Activated CD4-positive, alpha-beta T cell treated with anti-CD3 and anti-CD28 coated beads for 36 hours (primary cell): Measurements from ENCODE around the gene TIAM2. TPM values are rescaled to one million over a fixed set of nuclear protein-coding genes. Genes with fewer than 3 reads are reported as not detected.

Source experiments
- ATAC-seq: fragments of 200-7000 bp; cut with Tn5 transposase; one replicate; pipeline ENCODE4 v1.10.0; 2021; ENCODE audit warnings: mild to moderate bottlenecking, moderate library complexity
- CTCF ChIA-PET: fragments of 350-600 bp; sonication (Branson Sonifier 250); formaldehyde crosslinking; loops from one replicate; lab custom pipeline; 2021; ENCODE audit warnings: antibody characterized with exemption; lab: Charles Lee
- POLR2A ChIA-PET: fragments of 350-600 bp; sonication (Branson Sonifier 250); formaldehyde crosslinking; loops from one replicate; lab custom pipeline; 2021; ENCODE audit warnings: antibody characterized with exemption, inconsistent platforms; lab: Charles Lee
- DNase-seq: peaks from one replicate; pipeline ENCODE4 v3.0.0-alpha.2; 2020
- H3K27ac Mint-ChIP-seq: one replicate; pipeline ENCODE4 v1.8.0; 2021; ENCODE audit warnings: mixed read lengths
- H3K27me3 Mint-ChIP-seq: one replicate; pipeline ENCODE4 v1.8.0; 2021; ENCODE audit warnings: mixed read lengths
- H3K36me3 Mint-ChIP-seq: one replicate; pipeline ENCODE4 v1.8.0; 2021; ENCODE audit warnings: low read depth, mixed read lengths
- H3K4me1 Mint-ChIP-seq: one replicate; pipeline ENCODE4 v1.8.0; 2021; ENCODE audit warnings: mixed read lengths
- H3K4me3 Mint-ChIP-seq: one replicate; pipeline ENCODE4 v1.8.0; 2021; ENCODE audit warnings: mild to moderate bottlenecking, moderate library complexity, mixed read lengths
- H3K9me3 Mint-ChIP-seq: one replicate; pipeline ENCODE4 v1.8.0; 2021; ENCODE audit warnings: low read depth, mixed read lengths
- intact Hi-C, 2 experiments: fragments of 100-400 bp; cut with DNase I in 1 of 2; cut with micrococcal nuclease in 1 of 2; formaldehyde crosslinking; loops; one replicate each; pipeline versions ENCODE4 v1.14.2 to v1.15.1; 2022 to 2024; cut with DNase I, micrococcal nuclease
- total RNA-seq, 2 experiments: library from RNA; stranded (reverse); gene quantifications; one replicate each; pipeline ENCODE4 v1.2.3, GENCODE V29; 2021

The TIAM2 gene
- total RNA-seq, 2 experiments from 2014 or later = 10.4 to 12.0 TPM

- Mint-ChIP-seq H3K36me3 (peaks cover 28% of the 10 kb centered on the region), H3K4me1 (peaks cover 77% of the 10 kb centered on the region), H3K27me3 (peaks cover 3% of the 10 kb centered on the region), H3K27ac (peak overlapping the region; percentile 83), H3K4me3 (no peak overlapping the region), H3K9me3 (peaks cover 14% of the 10 kb centered on the region)
- no peak for DNase-seq
- ATAC-seq = no peak
- intact Hi-C loops = loop anchor here (1.0 to 10.0 kb wide), 4 partner anchors 41 to 912 kb away; partner anchors contain the start of gene IPCEF1 (in 1 of the 2)
- ChIA-PET CTCF (interaction anchor here (1.7 to 2.8 kb wide), 3 partner anchors 14 to 34 kb away, joined by 5 to 18 read pairs (median 5); no protein-coding TSS in a partner anchor), POLR2A (no interaction called here)
Measured at GRCh38 chr6:155157101-155157500, 162.0 kb downstream of the TIAM2 start.

GRCh38 chr6:155158030-155158843, 163.1 kb downstream of the TIAM2 start:
- CTCF ChIA-PET = interaction anchor here (0.6 to 2.8 kb wide), 9 partner anchors 10 to 289 kb away, joined by 3 to 18 read pairs (median 4); no protein-coding TSS in a partner anchor
- Mint-ChIP-seq H3K27ac (peak overlapping the region; percentile 83), H3K4me1 (peaks cover 66% of the 10 kb centered on the region), H3K9me3 (peaks cover 14% of the 10 kb centered on the region), H3K4me3 (peak overlapping the region; percentile 26), H3K36me3 (peaks cover 27% of the 10 kb centered on the region), H3K27me3 (peaks cover 3% of the 10 kb centered on the region)
- peak; percentile 16 for ATAC-seq
- intact Hi-C loops = loop anchor here (1.0 to 10.0 kb wide), 4 partner anchors 13 to 913 kb away; partner anchors contain the start of gene IPCEF1 (in 1 of the 2)
- POLR2A ChIA-PET = interaction anchor here (0.6 to 0.9 kb wide), 3 partner anchors 13 to 216 kb away, joined by 3 to 10 read pairs (median 3); no protein-coding TSS in a partner anchor
- DNase-seq = no peak

GRCh38 chr6:155162682-155163081, 167.6 kb downstream of the TIAM2 start:
- H3K4me3 Mint-ChIP-seq = no peak overlapping the region
- ChIA-PET POLR2A (no interaction called here), CTCF (interaction anchor here (0.5 to 1.0 kb wide), 4 partner anchors 9 to 649 kb away, joined by 3 read pairs; no protein-coding TSS in a partner anchor)
- H3K27ac Mint-ChIP-seq = no peak overlapping the region
- DNase-seq (no peak), ATAC-seq (no peak)
- intact Hi-C loops = no loop called here
- peaks cover 20% of the 10 kb centered on the region for H3K36me3 Mint-ChIP-seq
- H3K27me3 Mint-ChIP-seq = no peaks in the 10 kb centered on the region
- H3K9me3 Mint-ChIP-seq = peaks cover 14% of the 10 kb centered on the region
- peaks cover 25% of the 10 kb centered on the region for H3K4me1 Mint-ChIP-seq

GRCh38 chr6:155163601-155164000, 168.5 kb downstream of the TIAM2 start:
- intact Hi-C loops = no loop called here
- H3K4me3 Mint-ChIP-seq = no peak overlapping the region
- CTCF ChIA-PET = interaction anchor here (0.6 to 1.0 kb wide), 4 partner anchors 10 to 236 kb away, joined by 3 read pairs; no protein-coding TSS in a partner anchor
- DNase-seq = no peak
- peaks cover 23% of the 10 kb centered on the region for H3K36me3 Mint-ChIP-seq
- peaks cover 14% of the 10 kb centered on the region for H3K9me3 Mint-ChIP-seq
- POLR2A ChIA-PET = no interaction called here
- no peaks in the 10 kb centered on the region for H3K27me3 Mint-ChIP-seq
- no peak for ATAC-seq
- H3K4me1 Mint-ChIP-seq = peaks cover 16% of the 10 kb centered on the region
- H3K27ac Mint-ChIP-seq = no peak overlapping the region

GRCh38 chr6:155165029-155165710, 170.1 kb downstream of the TIAM2 start:
- peaks cover 25% of the 10 kb centered on the region for H3K36me3 Mint-ChIP-seq
- intact Hi-C loops = no loop called here
- H3K4me3 Mint-ChIP-seq = no peak overlapping the region
- ChIA-PET POLR2A (no interaction called here), CTCF (no interaction called here)
- H3K4me1 Mint-ChIP-seq = peaks cover 10% of the 10 kb centered on the region
- H3K9me3 Mint-ChIP-seq = peaks cover 9% of the 10 kb centered on the region
- H3K27ac Mint-ChIP-seq = peak overlapping the region; percentile 6
- no peaks in the 10 kb centered on the region for H3K27me3 Mint-ChIP-seq
- peak; percentile 12 for ATAC-seq
- DNase-seq = no peak

- intact Hi-C loops = loop anchor here (5.0 kb wide), 3 partner anchors 303 to 997 kb away; partner anchors contain the start of gene SCAF8 (in 1 of the 2)
- peaks cover 10% of the 10 kb centered on the region for H3K36me3 Mint-ChIP-seq
- peak overlapping the region; percentile 86 for H3K27ac Mint-ChIP-seq
- ChIA-PET CTCF (interaction anchor here (0.9 to 2.7 kb wide), 5 partner anchors 12 to 242 kb away, joined by 3 to 27 read pairs (median 18); no protein-coding TSS in a partner anchor), POLR2A (interaction anchor here (1.2 to 1.7 kb wide), 2 partner anchors 17 to 120 kb away, joined by 5 to 32 read pairs; no protein-coding TSS in a partner anchor)
- DNase-seq (no peak), ATAC-seq (no peak)
- H3K4me3 Mint-ChIP-seq = no peak overlapping the region
- H3K27me3 Mint-ChIP-seq = no peaks in the 10 kb centered on the region
- H3K9me3 Mint-ChIP-seq = no peaks in the 10 kb centered on the region
- H3K4me1 Mint-ChIP-seq = peaks cover 54% of the 10 kb centered on the region
Measured at GRCh38 chr6:155170519-155170918, 175.4 kb downstream of the TIAM2 start.

GRCh38 chr6:155171109-155171746, 176.1 kb downstream of the TIAM2 start:
- Mint-ChIP-seq H3K4me1 (peaks cover 54% of the 10 kb centered on the region), H3K27me3 (no peaks in the 10 kb centered on the region), H3K9me3 (no peaks in the 10 kb centered on the region), H3K27ac (peak overlapping the region; percentile 86), H3K4me3 (peak overlapping the region; percentile 49), H3K36me3 (peaks cover 10% of the 10 kb centered on the region)
- POLR2A ChIA-PET = interaction anchor here (0.6 to 1.7 kb wide), 10 partner anchors 13 to 1608 kb away, joined by 3 to 32 read pairs (median 4); no protein-coding TSS in a partner anchor
- ATAC-seq (peak; percentile 88), DNase-seq (peak; percentile 92)
- CTCF ChIA-PET = interaction anchor here (0.6 to 2.7 kb wide), 19 partner anchors 13 to 926 kb away, joined by 3 to 27 read pairs (median 3); no protein-coding TSS in a partner anchor
- intact Hi-C loops = loop anchor here (1.0 to 5.0 kb wide), 13 partner anchors 13 to 996 kb away; partner anchors contain the start of genes SCAF8 (in 1 of the 2) and TIAM2 (in 1 of the 2)

- ChIA-PET POLR2A (interaction anchor here (0.6 to 1.7 kb wide), 9 partner anchors 14 to 1607 kb away, joined by 3 to 32 read pairs (median 4); no protein-coding TSS in a partner anchor), CTCF (interaction anchor here (0.7 to 2.7 kb wide), 18 partner anchors 13 to 496 kb away, joined by 3 to 27 read pairs (median 3); no protein-coding TSS in a partner anchor)
- H3K27me3 Mint-ChIP-seq = no peaks in the 10 kb centered on the region
- H3K4me1 Mint-ChIP-seq = peaks cover 54% of the 10 kb centered on the region
- no peaks in the 10 kb centered on the region for H3K9me3 Mint-ChIP-seq
- DNase-seq (no peak), ATAC-seq (peak; percentile 3)
- H3K27ac Mint-ChIP-seq = peak overlapping the region; percentile 86
- H3K4me3 Mint-ChIP-seq = peak overlapping the region; percentile 49
- intact Hi-C loops = loop anchor here (1.0 to 5.0 kb wide), 13 partner anchors 14 to 995 kb away; partner anchors contain the start of genes SCAF8 (in 1 of the 2) and TIAM2 (in 1 of the 2)
- peaks cover 10% of the 10 kb centered on the region for H3K36me3 Mint-ChIP-seq
Measured at GRCh38 chr6:155171747-155172449, 176.8 kb downstream of the TIAM2 start.

GRCh38 chr6:155173488-155173887, 178.4 kb downstream of the TIAM2 start:
- Mint-ChIP-seq H3K4me1 (peaks cover 54% of the 10 kb centered on the region), H3K27me3 (no peaks in the 10 kb centered on the region), H3K27ac (peak overlapping the region; percentile 73), H3K36me3 (peaks cover 7% of the 10 kb centered on the region), H3K9me3 (no peaks in the 10 kb centered on the region), H3K4me3 (no peak overlapping the region)
- intact Hi-C loops = loop anchor here (5.0 kb wide), 3 partner anchors 306 to 994 kb away; partner anchors contain the start of gene SCAF8 (in 1 of the 2)
- ATAC-seq (no peak), DNase-seq (no peak)
- ChIA-PET CTCF (interaction anchor here (0.7 to 2.4 kb wide), 8 partner anchors 50 to 498 kb away, joined by 3 to 37 read pairs (median 4); no protein-coding TSS in a partner anchor), POLR2A (interaction anchor here (0.6 kb wide), 1 partner anchor 20 kb away, joined by 3 read pairs; no protein-coding TSS in a partner anchor)
